GM19328 (cell line): ENCODE measurements around the gene SNX25.
"Not testable (repeated sequence)": the region's sequence is repeated elsewhere in the genome, so short reads cannot be mapped to it uniquely, and the experiment has no call there.

Experiments
- ATAC-seq: cut with Tn5 transposase; IDR thresholded peaks from one replicate; pipeline ENCODE4 v1.9.1; 2021; ENCODE audit warnings: mild to moderate bottlenecking, moderate library complexity; ENCODE audit not compliant: unreplicated experiment

The SNX25 gene

DNA sequence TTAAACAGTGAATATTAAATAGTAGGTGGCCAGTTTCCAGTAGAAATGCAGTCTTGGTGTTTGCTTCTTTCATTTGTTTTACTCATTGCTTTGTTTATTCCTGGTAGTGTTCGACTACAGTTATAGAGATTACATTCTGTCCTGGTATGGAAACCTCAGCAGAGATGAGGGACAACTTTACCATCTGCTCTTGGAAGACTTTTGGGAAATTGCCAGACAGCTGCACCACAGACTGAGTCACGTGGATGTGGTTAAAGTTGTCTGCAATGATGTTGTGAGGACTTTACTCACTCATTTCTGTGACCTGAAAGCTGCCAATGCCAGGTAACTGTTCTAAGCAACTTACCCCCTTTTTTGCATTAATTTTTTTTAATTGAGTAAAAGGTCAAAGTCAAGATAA is 49.3 kb downstream of the SNX25 start:
- ATAC-seq = not testable (repeated sequence)

DNA sequence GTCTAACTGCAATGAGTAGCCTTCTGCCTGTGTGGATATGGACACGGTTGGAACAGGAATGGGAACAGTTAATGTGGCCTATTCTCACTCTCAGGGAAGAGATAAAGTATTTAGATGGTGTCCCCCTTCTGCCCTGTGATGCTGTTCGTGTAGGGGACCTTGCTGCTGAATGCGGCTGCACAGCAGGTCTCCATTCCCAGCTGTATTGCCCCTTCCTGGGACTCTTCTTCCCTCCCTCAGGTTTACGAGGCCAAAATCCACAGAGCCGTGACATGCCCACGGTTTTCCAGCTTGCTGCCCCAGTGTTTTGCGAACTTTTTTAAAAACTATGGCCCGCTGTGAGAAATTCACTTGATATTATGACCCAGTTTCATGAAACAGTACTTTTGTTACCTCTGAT is 50.3 kb downstream of the SNX25 start:
- ATAC-seq = no peak

- no peak for ATAC-seq
Measured at GRCh38 chr4:185261946-185262345, 52.5 kb downstream of the SNX25 start.

GRCh38 chr4:185263419-185263818 is 54.0 kb downstream of the SNX25 start:
- no peak for ATAC-seq

DNA sequence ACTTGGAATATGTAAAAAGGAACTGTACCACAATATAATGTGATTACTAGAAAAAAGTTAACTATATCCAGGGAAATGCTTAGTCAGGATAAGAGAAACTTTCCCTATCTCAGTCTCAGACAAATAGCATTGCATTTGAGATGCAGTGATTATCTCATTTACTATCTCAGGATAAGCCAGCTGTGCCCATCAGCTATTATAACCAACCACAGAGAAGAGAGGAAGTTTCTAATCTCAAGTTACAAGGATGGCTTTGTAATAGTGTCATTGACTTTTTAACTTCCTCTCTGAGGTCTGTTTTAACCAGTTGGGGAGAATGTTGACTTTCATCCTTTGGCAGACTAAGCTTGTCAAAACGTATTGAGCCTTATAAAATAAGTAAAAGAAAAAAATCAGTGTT is 56.5 kb downstream of the SNX25 start:
- ATAC-seq = peak; percentile 65

DNA sequence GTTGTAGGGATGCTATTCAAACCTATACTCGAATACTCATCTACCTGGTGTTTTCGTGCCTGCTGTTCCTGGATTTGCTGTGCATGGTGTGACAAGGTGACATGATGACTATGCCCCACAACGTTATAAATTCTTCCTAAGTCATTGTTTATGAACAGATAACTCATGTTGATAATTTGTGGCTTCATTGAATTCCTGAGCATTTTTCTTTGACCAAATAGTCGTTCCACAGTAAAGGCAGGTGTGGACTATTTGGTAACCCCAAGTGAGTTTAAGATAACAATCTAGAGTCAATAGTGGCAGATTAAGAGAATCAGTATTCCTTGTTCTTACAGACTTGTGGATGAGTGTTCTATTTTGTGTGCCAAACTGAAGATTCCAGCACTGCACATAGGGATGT is 59.9 kb downstream of the SNX25 start:
- no peak for ATAC-seq

DNA sequence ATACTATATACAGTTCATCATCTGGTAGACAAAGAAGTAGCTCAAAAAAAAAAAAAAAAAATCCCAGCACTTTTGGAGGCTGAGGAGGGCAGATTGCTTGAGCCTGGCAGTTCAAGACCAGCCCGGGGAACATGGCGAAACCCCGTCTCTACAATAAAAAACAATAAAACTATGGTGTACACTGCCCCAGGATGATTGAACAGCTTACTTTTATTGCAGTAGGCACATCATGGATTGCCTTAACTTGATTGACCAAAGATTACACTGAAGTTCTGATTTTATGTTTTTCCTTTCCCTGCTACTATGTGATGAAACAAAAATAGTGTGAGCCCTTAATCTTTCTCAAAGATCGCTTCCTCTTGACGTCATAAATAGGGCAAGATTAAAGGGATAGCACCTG is 60.6 kb downstream of the SNX25 start:
- ATAC-seq = no peak

- ATAC-seq = no peak
Measured at GRCh38 chr4:185270885-185271284, 61.5 kb downstream of the SNX25 start.

DNA sequence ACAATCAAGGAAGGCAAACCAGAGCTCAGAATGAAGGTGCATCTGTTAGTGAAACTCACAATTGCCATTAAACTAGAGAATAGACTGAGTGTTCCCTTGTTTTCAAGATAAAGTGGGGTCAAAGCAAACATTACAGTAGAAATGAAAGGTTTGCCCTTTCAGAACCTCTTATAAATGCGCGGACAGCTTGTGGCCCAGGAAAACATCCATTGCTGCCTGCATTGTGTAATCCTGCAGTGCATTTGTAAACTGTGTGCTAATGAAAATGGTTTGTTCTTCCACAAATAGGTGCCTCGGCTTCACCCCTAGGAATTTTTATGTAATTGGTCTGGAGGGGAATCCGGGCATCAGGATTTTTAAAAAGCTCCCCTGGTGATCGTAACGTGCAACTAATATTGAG is 62.8 kb downstream of the SNX25 start:
- ATAC-seq = no peak

- no peak for ATAC-seq
Measured at GRCh38 chr4:185275501-185275900, 66.1 kb downstream of the SNX25 start.

GRCh38 chr4:185276036-185276435 is 66.6 kb downstream of the SNX25 start:
- ATAC-seq = no peak

- no peak for ATAC-seq
Measured at GRCh38 chr4:185278716-185279115, 69.3 kb downstream of the SNX25 start.

- ATAC-seq = no peak
Measured at GRCh38 chr4:185280608-185281007, 71.2 kb downstream of the SNX25 start.

DNA sequence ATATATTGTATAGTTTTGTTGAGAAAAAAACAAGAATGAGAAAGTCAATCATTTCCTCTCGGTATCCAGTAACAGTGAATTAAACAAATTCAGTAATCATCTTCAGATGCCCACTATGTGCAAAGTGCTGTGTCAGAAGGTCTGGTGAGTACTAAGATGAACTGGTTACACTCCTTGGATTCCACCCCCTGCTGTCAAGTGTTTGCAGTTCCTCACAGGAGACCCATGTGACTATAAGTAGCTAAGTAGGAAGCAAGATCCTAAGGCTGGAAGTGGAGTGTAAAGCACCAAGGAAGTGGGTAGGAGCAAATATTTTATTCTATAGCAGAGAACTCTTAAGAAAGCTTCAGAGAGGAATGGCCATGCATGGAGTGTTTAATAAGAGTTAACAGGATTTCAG is 73.6 kb downstream of the SNX25 start:
- ATAC-seq = no peak

DNA sequence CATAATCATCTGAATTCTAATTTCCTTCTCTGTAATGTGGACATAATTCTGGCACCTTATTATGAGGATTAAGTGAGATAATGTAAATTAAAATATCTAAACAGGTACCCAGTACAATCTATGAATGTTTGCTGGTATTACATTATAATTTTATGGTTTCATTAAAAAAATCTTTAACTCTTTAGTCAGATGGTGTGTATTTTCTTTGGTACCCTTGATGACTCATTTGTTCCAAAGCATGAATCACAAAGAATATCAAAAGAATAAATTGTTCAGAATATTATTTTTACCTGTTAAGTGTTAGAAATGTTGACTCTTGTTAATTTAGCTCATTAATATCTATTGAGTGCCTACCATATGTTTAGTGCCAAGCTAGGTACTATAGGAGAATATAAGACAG is 74.3 kb downstream of the SNX25 start:
- no peak for ATAC-seq

GRCh38 chr4:185285632-185286393 is 76.4 kb downstream of the SNX25 start:
- ATAC-seq = no peak

GRCh38 chr4:185286571-185286970 is 77.2 kb downstream of the SNX25 start:
- ATAC-seq = no peak

GRCh38 chr4:185287031-185287430 is 77.6 kb downstream of the SNX25 start:
- no peak for ATAC-seq

DNA sequence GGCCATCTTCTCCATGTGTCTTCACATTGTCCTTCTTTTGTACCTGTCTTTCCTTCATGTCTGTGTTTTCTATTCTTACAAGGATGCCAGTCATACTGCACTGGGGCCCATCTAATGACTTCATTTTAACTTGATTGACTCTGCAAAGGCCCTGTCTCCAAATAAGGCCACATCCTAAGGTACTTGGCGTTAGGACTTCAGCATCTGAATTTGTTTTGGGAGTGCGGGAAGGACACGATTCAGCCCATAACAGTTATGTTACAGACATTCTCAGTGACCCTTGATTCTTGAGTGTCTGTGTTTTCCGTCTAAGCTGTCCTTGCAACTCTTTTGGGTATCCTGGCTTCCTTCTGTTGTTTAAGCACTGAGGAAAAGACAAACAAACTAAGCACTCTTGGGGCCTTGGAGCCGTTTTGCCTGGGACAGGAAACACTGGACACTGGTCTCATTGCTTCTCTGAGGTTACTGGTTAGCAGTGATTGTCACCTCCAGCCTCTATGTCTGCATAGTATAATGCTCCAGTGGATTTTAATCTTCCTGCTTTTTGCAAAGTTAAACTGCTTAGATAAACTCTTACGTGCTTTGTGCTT is 80.7 kb downstream of the SNX25 start:
- no peak for ATAC-seq

GRCh38 chr4:185290656-185291055 is 81.3 kb downstream of the SNX25 start:
- ATAC-seq = no peak

DNA sequence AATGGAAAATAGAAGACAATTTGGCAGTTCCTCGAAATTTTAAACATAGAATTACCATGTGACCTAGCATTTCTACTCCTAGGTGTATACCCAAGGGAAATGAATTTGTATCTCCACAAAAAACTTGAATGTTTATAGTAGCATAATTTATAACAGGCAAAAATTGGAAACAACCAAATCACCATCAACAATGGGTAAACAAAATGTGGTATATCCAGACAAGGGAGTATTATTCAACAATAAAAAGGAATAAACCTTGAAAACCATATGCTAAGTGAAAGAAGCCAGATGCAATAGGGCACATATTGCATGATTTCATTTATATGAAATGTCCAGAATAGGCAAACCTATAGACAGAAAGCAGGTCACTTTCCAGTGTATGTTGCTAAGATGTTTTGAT is 83.8 kb downstream of the SNX25 start:
- no peak for ATAC-seq

DNA sequence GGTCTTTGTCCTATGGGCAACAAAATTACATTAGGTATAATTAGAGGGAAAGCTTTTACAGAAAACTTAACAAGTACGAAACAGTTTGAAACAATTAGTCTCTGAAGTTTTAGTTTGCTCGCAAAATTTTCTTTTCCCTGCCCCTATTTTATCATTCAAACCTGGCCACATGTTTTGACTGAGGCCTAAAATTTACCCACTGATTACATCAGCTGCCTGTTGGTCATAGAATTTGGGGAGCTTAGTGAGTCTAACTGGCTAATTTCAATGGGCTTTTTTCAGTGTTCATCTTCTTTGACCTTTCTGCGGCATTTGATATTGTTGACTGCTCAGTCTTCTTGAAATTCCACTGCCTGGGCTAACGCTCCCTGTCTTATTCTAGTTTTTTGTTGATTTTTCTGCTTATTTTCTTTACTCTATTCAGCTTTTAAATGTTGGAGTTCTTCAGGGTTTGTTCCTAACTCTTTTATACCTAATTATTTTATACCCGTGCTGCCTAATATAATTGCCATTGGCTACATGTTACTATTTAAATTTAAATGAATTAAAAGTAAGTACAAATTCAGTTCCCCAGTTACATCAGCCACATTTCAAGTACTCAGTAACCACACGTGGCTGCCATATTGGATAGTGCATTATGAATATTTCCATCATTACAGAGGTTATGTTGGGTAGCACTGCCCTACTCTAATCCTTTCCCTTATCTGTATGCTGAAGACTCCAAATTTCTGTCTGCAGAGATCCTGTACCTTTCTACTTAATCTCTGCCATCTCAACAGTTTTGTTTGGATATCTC is 87.5 kb downstream of the SNX25 start:
- ATAC-seq = no peak
